ENCODE results near the gene THOP1.

DNA sequence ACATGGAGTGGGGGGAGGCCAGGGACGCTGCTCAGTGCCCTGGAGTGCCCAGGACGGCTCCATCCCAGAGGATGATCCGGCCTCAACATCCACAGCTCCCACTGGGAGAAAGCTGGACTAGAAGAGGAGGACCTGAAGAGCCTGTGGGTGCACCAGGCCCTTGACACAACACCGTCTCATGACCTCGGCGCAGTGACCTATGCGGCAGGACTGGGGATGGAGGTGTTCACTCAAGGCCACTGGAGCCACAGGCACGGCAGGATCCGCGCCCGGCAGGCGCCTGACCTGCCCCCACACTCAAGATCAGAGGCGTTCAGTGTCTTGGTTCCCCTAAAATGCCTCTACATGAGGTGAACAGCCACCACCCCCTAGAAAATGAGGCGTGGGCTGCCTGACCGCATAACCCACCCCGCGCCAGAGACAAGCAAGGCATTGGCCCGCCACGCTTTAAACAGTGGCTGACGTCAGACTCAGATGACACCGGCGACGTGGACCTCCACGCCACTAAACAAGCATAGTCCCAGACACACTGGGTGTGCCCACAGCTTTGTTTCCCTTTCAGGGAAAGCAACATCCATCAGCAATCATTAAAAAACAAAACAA is 10.2 kb upstream of the THOP1 start:
- TF ChIP-seq, protein P1, sequence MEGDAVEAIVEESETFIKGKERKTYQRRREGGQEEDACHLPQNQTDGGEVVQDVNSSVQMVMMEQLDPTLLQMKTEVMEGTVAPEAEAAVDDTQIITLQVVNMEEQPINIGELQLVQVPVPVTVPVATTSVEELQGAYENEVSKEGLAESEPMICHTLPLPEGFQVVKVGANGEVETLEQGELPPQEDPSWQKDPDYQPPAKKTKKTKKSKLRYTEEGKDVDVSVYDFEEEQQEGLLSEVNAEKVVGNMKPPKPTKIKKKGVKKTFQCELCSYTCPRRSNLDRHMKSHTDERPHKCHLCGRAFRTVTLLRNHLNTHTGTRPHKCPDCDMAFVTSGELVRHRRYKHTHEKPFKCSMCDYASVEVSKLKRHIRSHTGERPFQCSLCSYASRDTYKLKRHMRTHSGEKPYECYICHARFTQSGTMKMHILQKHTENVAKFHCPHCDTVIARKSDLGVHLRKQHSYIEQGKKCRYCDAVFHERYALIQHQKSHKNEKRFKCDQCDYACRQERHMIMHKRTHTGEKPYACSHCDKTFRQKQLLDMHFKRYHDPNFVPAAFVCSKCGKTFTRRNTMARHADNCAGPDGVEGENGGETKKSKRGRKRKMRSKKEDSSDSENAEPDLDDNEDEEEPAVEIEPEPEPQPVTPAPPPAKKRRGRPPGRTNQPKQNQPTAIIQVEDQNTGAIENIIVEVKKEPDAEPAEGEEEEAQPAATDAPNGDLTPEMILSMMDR (IDR thresholded peaks at IDR 0.05), result no peak
- no peak for TF ChIP-seq POLR2AphosphoS5 (IDR thresholded peaks at IDR 0.05)
